Endothelial cell of umbilical vein (primary cell): ENCODE measurements around the gene WSB1. TPM values are rescaled to one million over a fixed set of nuclear protein-coding genes. Genes with fewer than 3 reads are reported as not detected.

Experiments used
- BruUV-seq: library from RNA; stranded (reverse); fragments of 400-500 nt; replicated peaks from 2 replicates; lab custom pipeline; 2021; lab: Mats Ljungman, UMichigan
- CTCF ChIA-PET: fragments of 300-600, 350-600 bp; sonication (Branson Sonifier 250); formaldehyde crosslinking; loops from one replicate; lab custom pipeline; 2021; ENCODE audit warnings: antibody characterized with exemption, inconsistent platforms; lab: Charles Lee
- POLR2A ChIA-PET: fragments of 300-600, 350-600 bp; sonication (Branson Sonifier 250); formaldehyde crosslinking; loops from one replicate; lab custom pipeline; 2021; ENCODE audit warnings: antibody characterized with exemption, inconsistent platforms; lab: Charles Lee
- DNase-seq: peaks from one replicate; pipeline ENCODE4 v3.0.0-alpha.2; 2011; ENCODE audit warnings: low read depth, low spot score
- FAIRE-seq: peaks from 2 replicates; lab custom pipeline; 2011; peaks lifted over from hg19 to GRCh38; lab: Jason Lieb, UNC
- H2AFZ ChIP-seq: 2 replicates; pipeline ENCODE4 v1.6.0; 2012; ENCODE audit warnings: low read depth, low read length, control low read depth, inconsistent platforms
- H3K27ac ChIP-seq: 2 replicates; pipeline ENCODE4 v1.5.1; 2011; ENCODE audit warnings: low read depth, mild to moderate bottlenecking, control low read depth, low read length, moderate library complexity; ENCODE audit not compliant: insufficient read depth
- H3K27me3 ChIP-seq, 2 experiments: 2 replicates each; pipeline versions ENCODE4 v1.6.0 to v1.6.1; 2011; ENCODE audit warnings: low read length in 2 of 2, mixed read lengths in 1 of 2; ENCODE audit not compliant: control insufficient read depth in 2 of 2, insufficient read depth in 2 of 2
- H3K36me3 ChIP-seq, 2 experiments: 2 replicates in 1 of 2; 3 replicates in 1 of 2; pipeline ENCODE4 v1.5.1; 2011; ENCODE audit warnings: low read length in 2 of 2, mild to moderate bottlenecking in 1 of 2, moderate library complexity in 1 of 2; ENCODE audit not compliant: control insufficient read depth in 2 of 2, insufficient read depth in 2 of 2; ENCODE audit errors: extremely low read depth in 1 of 2
- H3K4me1 ChIP-seq: 3 replicates; pipeline ENCODE4 v1.5.1; 2011; ENCODE audit warnings: mild to moderate bottlenecking, low read length; ENCODE audit not compliant: control insufficient read depth, insufficient read depth; ENCODE audit errors: extremely low read depth
- H3K4me2 ChIP-seq: 2 replicates; pipeline ENCODE4 v1.6.1; 2011; ENCODE audit warnings: low read length, control low read depth, mixed read lengths; ENCODE audit not compliant: insufficient read depth
- H3K4me3 ChIP-seq, 3 experiments: fragments of 200-600 bp in 1 of 3; sonication (generic), shearing (Covaris generic) in 1 of 3; replicated peaks in 1 of 3; 2 replicates each; pipeline ENCODE4 v1.5.1; 2011 to 2016; ENCODE audit warnings: control low read depth in 3 of 3, low read length in 3 of 3, mild to moderate bottlenecking in 2 of 3, inconsistent platforms in 1 of 3, low read depth in 1 of 3, moderate library complexity in 1 of 3; ENCODE audit not compliant: insufficient read depth in 1 of 3
- H3K79me2 ChIP-seq: 2 replicates; pipeline ENCODE4 v1.6.0; 2012; ENCODE audit warnings: low read length, inconsistent platforms; ENCODE audit not compliant: control insufficient read depth, insufficient read depth
- H3K9ac ChIP-seq: replicated peaks from 2 replicates; pipeline ENCODE3; 2011; ENCODE audit warnings: low read length, control low read depth; ENCODE audit not compliant: insufficient read depth; ENCODE audit errors: extremely low read depth
- H3K9me1 ChIP-seq: replicated peaks from 3 replicates; pipeline ENCODE4 v1.6.0; 2011; ENCODE audit warnings: mild to moderate bottlenecking, low read length; ENCODE audit not compliant: control insufficient read depth, insufficient read depth; ENCODE audit errors: extremely low read depth
- H3K9me3 ChIP-seq: replicated peaks from 2 replicates; pipeline ENCODE4 v1.5.1; 2012; ENCODE audit warnings: low read length, inconsistent platforms; ENCODE audit not compliant: control insufficient read depth, insufficient read depth
- H4K20me1 ChIP-seq: replicated peaks from 2 replicates; pipeline ENCODE3; 2011; ENCODE audit warnings: mild to moderate bottlenecking, low read length; ENCODE audit not compliant: control insufficient read depth, insufficient read depth; ENCODE audit errors: extremely low read depth
- EZH2 ChIP-seq: IDR thresholded peaks from 2 replicates; pipeline ENCODE4 v1.6.1; 2012; ENCODE audit warnings: borderline replicate concordance, low read depth, mild to moderate bottlenecking, moderate library complexity, low read length, inconsistent platforms; ENCODE audit not compliant: severe bottlenecking
- FOS ChIP-seq: IDR thresholded peaks from 2 replicates; pipeline ENCODE4 v1.6.1; 2011; ENCODE audit warnings: mild to moderate bottlenecking, low read length, moderate library complexity, borderline replicate concordance; ENCODE audit not compliant: insufficient read depth
- GATA2 ChIP-seq: IDR thresholded peaks from 2 replicates; pipeline ENCODE4 v1.7.0; 2011; ENCODE audit warnings: low read depth, mild to moderate bottlenecking, moderate library complexity, mixed read lengths, low read length; ENCODE audit not compliant: insufficient read length, insufficient read depth
- JUN ChIP-seq: IDR thresholded peaks from 2 replicates; pipeline ENCODE4 v1.6.1; 2011; ENCODE audit warnings: borderline replicate concordance, low read depth; ENCODE audit not compliant: insufficient read length, insufficient read depth
- MYC ChIP-seq: IDR thresholded peaks from one replicate; pipeline ENCODE4 v1.6.1; 2011; ENCODE audit warnings: mild to moderate bottlenecking, low read depth, low read length
- POLR2A ChIP-seq: IDR thresholded peaks from 2 replicates; pipeline ENCODE4 v1.6.1; 2012; ENCODE audit warnings: low read depth, mild to moderate bottlenecking, control low read depth, low read length
- POLR2AphosphoS5 ChIP-seq: IDR thresholded peaks from 2 replicates; pipeline ENCODE4 v1.6.1; 2012; ENCODE audit warnings: low read depth, mild to moderate bottlenecking, control low read depth, low read length, moderate library complexity; ENCODE audit not compliant: insufficient read depth
- dilution Hi-C: fragments of 300-500 bp; cut with MboI; formaldehyde crosslinking; loops from one replicate; pipeline ENCODE4 v1.15.0; 2019; ENCODE audit warnings: low sequenced_read_pairs; ENCODE audit not compliant: extremely low pct_ligation_motif_present
- intact Hi-C: fragments of 100-400 bp; cut with micrococcal nuclease; formaldehyde crosslinking; loops from one replicate; pipeline ENCODE4 v1.10.0; 2022
- polyA plus RNA-seq, 4 experiments: library from polyadenylated mRNA; depleted of rRNA in 3 of 4; stranded (reverse) in 3 of 4; unstranded in 1 of 4; fragments of >200 nt; gene quantifications; 2 replicates each; pipeline versions ENCODE4 v1.2.1 to v1.2.3, GENCODE V29; 2011 to 2012; ENCODE audit warnings: missing spikeins in 1 of 4
- total RNA-seq: library from RNA; stranded (reverse); gene quantifications from 2 replicates; pipeline ENCODE4 v1.2.3, GENCODE V29; 2021
- TF ChIP-seq, protein P1 (sequence below): IDR thresholded peaks from 2 replicates; pipeline ENCODE4 v1.6.1; 2011; ENCODE audit not compliant: insufficient read depth, insufficient read length
- TF ChIP-seq, protein P2 (sequence below), 2 donors: IDR thresholded peaks; 1 replicate in 1 of 2; 2 replicates in 1 of 2; pipeline ENCODE4 v1.5.1; 2011; ENCODE audit warnings: low read length in 2 of 2, mild to moderate bottlenecking in 2 of 2, moderate library complexity in 2 of 2, control low read depth in 1 of 2, inconsistent platforms in 1 of 2, low read depth in 1 of 2; ENCODE audit not compliant: insufficient read depth in 1 of 2; ENCODE audit errors: extremely low read depth in 1 of 2

The WSB1 gene
- total and polyA plus RNA-seq, 2 donors (not counting 3 experiments of a cell fraction or from before 2014, with no cell fraction given), result 471 to 736 TPM

DNA sequence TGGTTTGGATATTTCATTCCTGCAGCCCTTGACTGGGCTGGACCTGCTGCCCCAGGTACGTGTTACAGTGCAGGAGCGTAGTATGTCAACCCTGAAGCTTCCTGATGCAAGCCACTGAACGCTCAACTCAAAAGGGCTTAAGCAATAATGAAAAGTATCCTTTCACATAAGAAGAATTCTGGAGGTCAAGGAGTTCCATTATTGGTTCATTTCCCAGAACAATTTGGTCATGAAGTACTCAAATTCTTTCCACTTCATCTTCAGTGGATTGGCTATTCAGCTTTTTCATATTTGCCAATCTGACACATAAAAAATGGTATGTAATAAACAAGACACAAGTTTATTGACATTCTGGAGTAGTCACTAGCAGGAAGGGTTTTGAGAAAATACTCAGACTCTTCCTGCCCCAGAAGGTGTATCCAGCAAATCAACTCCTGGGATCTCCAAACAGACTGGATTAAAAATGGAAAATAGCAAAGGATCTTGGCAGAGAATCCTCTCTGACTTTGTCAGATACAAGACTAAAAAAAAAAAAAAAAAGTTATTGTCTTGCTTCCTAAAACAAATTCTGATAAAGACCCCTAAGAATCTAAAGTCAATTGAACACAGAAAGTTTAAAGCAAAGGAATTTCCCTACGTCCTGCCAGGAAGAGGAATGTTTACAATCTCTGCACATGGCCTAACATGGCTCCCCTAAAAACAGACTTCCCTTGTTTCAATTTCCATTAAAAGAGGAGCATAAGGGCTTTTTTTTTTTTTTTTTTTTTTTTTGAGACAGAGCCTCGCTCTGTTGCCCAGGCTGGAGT is 37.5 kb upstream of the WSB1 start:
- Histone ChIP-seq H3K4me3 (no peak overlapping the region), H3K27me3 (no peaks in the 10 kb centered on the region), H3K9me3 (no peaks in the 10 kb centered on the region), H3K4me2 (peak overlapping the region; percentile 38), H4K20me1 (no peaks in the 10 kb centered on the region), H2AFZ (peak overlapping the region; percentile 35), H3K36me3 (no peaks in the 10 kb centered on the region), H3K79me2 (no peaks in the 10 kb centered on the region), H3K9ac (peak overlapping the region; percentile 13), H3K27ac (peak overlapping the region; percentile 63), H3K9me1 (no peaks in the 10 kb centered on the region), H3K4me1 (peaks cover 16% of the 10 kb centered on the region)
- dilution Hi-C loops (no loop called here), intact Hi-C loops (loop anchor here (1.0 to 10.0 kb wide), 4 partner anchors 9 to 1098 kb away; partner anchors contain the start of genes POLDIP2 and WSB1)
- TF ChIP-seq POLR2AphosphoS5 (no peak), POLR2A (no peak), EZH2 (no peak), JUN (no peak), MYC (no peak), GATA2 (no peak), FOS (no peak)
- TF ChIP-seq, protein P1, sequence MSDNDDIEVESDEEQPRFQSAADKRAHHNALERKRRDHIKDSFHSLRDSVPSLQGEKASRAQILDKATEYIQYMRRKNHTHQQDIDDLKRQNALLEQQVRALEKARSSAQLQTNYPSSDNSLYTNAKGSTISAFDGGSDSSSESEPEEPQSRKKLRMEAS, result no peak
- TF ChIP-seq, protein P2, sequence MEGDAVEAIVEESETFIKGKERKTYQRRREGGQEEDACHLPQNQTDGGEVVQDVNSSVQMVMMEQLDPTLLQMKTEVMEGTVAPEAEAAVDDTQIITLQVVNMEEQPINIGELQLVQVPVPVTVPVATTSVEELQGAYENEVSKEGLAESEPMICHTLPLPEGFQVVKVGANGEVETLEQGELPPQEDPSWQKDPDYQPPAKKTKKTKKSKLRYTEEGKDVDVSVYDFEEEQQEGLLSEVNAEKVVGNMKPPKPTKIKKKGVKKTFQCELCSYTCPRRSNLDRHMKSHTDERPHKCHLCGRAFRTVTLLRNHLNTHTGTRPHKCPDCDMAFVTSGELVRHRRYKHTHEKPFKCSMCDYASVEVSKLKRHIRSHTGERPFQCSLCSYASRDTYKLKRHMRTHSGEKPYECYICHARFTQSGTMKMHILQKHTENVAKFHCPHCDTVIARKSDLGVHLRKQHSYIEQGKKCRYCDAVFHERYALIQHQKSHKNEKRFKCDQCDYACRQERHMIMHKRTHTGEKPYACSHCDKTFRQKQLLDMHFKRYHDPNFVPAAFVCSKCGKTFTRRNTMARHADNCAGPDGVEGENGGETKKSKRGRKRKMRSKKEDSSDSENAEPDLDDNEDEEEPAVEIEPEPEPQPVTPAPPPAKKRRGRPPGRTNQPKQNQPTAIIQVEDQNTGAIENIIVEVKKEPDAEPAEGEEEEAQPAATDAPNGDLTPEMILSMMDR (IDR thresholded peaks at IDR 0.05; ENCODE audit: extremely low read depth in 1 of 2, insufficient read depth in 1 of 2, low read depth in 1 of 2, low read length in 2 of 2), result no peak
- ChIA-PET POLR2A (interaction anchor here (0.6 to 2.4 kb wide), 3 partner anchors 9 to 49 kb away, joined by 3 to 12 read pairs (median 4); partner anchors contain the start of gene WSB1), CTCF (interaction anchor here (1.0 to 1.1 kb wide), 2 partner anchors 11 to 14 kb away, joined by 4 read pairs; no protein-coding TSS in a partner anchor)
- no TSS peak for BruUV-seq
- FAIRE-seq, result peak; percentile 37
- peak; percentile 93 for DNase-seq
